ENCODE data around the gene SHH. TPM values are rescaled to one million over a fixed set of nuclear protein-coding genes. Genes with fewer than 3 reads are reported as not detected.
A peak's percentile ranks its signal among the peaks of the same experiment; 100 is the strongest.

SHH gene
- total RNA-seq, 1 donor from 2014 or later: 3.2 TPM

DNA sequence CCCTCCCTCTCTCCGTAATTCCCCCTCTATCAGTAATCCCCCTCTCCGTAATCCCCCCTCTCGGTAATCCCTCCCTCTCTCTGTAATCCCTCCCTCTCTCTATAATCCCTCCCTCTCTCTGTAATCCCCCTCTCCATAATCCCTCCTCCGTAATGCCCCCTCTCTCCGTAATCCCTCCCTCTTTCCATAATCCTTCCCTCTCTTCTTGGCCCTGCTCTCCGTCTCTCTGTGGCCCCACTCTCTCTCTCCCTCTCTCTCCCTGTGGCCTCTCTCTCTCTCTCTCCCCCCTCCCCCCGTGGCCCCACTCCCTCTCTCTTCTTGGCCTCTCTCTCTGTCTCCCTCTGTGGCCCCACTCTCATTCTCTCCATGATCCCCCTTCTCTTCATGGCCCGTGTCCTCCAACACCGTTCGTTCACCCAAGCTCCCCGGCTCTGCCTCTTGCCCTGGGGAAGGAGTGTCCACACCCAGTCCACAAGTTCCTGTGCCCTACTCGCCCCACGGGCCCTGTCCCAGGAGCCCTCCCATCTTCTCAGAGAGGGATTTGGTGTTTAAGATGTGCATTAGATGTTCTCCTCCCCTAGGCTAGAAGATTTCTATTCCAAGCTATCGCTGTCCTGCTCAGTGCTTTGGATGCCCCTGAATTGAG is 19.8 kb downstream of the SHH start:
- DNase-seq: no peak

DNA sequence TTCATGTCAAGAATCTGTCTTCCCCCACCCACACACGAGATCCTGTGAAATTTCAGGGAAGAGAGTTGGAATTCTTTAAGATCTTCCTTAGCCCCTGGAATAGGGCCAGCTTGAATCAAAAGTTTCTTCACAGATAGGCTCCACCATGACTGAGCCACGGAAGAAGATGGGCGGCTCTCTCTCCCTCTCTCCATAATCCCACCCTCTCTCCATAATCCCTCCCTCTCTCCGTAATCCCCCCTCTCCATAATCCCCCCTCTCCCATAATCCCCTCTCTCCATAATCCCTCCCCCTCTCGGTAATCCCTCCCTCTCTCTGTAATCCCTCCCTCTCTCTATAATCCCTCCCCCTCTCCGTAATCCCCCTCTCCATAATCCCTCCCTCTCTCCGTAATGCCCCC is 20.4 kb downstream of the SHH start:
- DNase-seq: no peak

DNA sequence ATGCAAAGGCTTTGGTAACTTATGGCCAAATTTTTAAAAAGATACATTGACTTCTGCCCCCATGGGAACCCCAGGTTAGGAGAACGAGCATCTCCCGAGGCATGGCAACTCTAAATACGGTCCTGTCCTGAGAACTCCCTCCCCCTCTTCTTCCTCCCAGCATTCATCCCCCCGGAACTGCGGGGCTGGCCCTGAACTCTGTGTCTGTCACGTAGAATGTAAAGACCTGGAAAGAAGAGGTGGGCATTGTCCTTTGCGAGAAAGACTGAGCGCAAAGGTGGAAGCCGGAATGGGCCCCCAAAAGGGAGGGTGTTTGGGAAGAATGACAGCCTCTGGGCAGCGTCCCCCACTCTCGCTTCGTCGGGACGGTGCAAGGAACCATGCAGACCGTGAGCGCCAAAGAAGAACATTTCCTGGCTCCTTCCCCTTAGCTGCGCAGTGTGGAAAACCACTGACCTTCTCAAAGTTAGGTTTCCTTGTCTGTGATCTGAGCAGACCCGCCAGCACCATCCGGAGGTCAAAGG is 21.0 kb downstream of the SHH start:
- no peak for DNase-seq

DNA sequence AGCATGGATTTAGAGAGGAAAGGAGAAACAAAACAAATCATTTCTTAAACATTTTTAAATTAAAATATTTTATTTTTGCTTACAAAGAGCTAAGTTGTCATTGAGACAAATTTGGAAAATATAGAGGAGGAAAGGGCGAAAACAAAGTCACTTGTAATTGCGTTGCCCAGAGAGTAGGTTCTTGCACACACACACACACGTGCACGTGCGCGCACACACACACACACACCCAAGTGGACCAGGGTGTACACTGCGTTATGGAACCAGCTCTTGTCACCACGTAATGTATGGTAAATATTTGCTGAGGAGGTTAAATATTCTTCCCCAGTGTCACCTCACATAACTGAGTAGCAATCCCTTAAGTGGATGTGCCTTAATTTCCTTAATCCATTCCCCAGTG is 21.6 kb downstream of the SHH start:
- no peak for DNase-seq

DNA sequence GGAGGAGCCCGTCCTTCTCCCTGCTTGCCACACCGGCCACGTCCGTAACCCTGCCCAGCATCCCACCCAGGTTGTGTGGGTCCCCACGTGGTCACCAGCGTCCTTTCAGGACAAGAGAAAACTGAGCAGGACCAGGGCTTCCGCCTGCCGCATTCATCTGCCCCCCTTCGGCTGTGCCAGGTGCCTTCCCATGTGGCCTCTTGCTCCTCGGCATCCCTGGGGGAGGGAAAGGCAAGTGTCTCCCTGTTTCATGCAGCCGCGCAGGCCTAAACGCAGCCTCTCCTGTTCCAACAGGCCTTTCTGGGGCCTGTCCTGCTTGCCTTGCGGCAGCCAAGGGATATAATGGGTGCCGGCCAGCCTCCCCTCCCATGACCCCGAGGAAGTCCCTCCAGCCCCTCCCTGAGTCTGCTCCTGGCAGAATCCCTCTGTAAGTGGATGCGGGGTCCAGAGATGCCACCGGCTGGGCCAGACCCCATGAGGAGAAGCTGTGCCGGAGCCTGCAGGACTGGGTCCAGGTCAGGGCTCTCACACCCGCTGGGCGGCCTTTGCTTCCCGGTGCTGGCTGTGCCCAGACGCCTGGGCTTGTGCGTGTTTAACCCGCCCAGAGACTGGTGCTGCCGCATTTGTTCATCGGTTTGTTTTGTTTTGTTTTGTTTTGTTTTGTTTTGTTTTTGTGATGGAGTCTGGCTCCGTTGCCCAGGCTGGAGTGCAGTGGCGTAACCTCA is 23.1 kb downstream of the SHH start:
- no peak for DNase-seq

DNA sequence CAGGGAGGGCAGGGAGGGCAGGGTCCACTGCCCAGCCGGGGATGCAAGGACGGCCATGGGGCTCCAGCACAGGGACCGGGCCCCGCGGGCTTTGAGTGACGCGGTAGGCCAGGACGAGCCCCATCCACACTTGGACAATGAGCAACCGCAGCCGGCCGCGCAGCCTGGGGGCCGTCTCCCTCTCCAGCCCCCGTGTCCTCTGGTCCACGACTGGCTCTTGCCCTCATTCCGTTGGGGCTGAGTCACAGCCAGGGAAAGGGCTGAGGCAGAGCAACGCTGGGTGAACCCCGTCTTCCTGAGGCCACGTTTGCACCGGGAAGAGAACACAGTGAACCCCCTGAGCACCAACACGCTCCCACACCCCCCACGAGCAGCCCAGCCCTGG is 23.7 kb downstream of the SHH start:
- no peak for DNase-seq

DNA sequence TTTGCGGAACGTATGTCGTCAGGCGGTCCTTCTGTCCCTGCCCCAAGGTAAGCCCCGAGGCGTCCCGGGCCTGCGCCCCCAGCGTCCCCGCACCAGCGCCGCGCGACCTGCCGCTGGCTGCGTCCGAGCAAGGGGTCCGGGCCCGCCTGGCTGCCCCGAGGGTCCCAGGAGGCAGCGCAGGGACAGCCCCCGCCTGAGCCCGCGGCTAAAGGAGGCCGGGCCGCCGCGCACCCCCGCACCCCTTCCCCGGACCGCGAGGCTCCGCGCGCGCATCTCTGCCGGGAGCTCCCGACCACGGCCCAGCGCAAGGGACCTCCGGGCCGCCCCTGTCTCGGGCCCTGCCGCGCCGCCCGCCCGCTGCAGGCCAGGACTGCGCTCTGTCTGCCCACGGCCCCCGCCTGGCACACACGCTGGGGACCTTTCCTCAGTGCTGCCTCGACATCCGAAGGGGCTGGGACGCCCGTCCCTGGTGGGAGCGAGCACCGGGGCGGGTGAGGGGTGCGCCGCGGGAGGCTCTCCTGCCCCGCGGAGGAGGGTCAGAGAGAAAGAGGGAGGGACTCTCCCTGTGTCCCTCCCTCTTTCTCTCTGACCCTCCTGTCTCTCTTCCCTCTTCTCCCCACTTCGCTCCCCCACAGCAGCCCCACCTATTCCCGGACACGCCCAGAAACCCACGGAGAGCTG is 25.0 kb downstream of the SHH start:
- DNase-seq: no peak

DNA sequence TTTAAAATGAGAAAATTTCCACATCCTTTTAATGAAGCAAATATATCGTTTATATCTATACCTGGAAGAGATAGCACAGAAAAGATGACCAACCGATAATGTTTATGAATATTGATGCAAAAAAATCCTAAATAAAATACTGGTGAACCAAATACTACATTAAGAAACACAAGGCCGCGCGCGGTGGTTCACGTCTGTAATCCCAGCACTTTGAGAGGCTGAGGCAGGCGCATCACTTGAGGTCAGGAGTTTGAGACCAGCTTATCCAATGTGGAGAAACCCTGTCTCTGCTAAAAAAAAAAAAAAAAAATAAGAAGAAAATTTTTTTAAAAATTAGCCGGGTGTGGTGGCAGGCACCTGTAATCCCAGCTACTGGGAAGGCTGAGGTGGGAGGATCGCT is 25.8 kb downstream of the SHH start:
- DNase-seq: no peak

DNA sequence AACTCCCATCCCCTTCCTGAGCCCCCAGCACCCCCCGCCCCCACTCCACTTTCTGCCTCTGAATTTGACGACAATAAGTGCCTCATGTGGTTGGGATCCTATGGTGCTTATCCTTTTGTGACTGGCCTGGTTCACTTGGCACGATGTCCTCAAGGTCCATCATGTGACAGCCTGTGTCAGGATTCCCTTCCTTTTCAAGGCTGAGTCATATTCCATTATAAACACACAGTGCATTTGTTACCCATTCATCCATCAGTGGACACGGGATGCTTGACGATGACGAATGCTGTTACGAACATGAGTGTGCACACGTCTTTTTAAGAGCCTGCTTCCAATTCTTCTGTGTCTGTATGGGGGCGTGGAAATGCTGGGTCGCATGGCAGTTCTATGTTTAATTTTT is 26.7 kb downstream of the SHH start:
- no peak for DNase-seq

DNA sequence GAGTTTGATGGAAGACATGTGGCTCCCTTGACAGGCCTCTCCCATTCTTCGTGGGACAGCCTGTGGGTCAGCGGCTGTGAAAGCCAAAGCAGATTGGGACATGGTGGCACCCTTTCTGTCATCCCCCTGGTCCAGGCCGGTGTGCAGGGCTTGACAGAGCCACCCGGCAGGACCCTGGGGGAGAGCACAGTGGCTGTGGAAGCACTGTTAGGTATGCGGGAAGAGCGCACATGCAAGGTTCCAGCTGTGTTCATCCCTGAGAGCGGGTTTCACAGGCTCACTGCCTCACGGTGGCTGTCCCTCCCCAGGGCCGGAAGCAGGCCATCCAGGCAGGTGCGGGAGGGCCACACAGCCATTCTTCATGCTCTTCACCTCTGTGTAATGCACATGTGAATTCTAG is 29.8 kb downstream of the SHH start:
- DNase-seq: no peak

DNA sequence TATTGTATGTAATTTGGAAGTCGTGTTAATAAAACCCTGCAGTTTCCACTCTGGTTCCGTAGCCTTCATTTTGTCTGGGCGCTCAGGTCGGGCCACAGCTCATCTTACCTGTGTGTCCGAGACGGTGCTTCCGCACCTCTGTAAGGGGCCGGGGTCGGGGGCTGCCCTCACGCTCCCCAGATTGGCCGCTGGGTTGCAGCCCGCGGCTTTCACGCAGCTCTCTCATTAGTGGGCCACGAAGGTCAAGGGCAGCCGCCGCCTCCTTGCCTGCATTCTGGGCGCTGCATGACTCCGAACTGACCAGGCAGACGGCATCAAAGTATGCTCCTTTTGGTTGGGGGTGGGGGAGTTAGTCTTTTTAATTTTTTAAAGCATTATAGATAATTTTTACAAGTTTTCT is 30.8 kb downstream of the SHH start:
- DNase-seq: no peak

DNA sequence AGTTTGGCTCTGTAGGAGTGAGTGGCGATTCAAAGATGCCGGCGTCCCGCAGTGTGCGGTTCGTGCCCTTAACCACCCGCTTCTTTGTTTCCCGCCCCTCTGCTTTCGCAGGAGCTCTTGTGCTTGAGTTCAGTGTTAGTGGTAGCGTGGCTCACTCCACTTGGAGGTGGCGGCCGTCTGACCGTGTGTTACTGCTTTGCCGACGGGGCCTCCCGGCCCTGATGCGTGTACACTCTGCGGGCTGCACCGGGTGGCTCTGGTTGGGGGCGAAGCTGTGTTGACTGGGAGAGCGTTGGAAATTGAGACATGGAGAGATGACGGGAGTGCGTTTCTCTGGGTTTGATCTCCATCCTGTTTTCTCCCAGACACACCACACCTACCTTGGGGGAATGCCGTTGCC is 31.4 kb downstream of the SHH start:
- no peak for DNase-seq

DNA sequence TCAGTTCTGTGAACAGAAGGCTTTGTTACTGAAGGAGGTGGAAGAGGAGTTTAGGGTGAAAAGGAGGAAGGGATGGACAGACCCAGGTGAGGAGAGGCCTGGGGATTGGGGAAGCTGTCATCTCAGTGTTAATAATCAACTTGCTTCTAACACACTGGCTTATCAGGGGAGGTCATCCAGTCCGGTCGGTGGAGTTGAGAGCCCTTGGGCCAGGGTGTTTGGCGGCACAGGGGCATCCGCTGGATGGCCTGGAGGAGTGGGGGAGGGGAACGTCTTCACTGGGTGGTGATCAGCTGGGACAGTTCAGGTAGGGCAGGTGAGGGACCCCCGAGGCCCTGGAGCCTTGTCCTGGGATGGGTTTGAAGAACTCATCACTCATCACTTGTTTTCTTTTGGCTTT is 33.9 kb downstream of the SHH start:
- no peak for DNase-seq

DNA sequence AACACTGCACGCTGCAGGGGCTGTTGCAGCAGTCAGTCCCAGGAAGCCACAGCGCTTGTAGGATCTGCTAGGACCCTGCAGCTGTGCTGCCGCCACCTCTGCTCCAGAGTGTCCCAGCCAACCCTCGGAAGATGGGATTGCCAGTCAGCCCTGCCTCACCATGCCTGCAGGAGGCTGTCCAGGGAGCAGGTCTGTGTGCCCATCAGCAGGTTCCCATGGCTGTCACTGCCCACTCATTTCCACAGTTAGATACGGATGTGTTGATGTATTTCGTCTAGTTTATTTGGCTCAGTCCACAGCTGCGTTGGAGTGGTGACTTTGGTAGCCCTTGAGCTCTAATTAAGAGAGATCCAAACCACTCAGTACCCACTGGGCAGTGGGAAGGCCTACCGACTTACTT is 35.7 kb downstream of the SHH start:
- DNase-seq: no peak

DNA sequence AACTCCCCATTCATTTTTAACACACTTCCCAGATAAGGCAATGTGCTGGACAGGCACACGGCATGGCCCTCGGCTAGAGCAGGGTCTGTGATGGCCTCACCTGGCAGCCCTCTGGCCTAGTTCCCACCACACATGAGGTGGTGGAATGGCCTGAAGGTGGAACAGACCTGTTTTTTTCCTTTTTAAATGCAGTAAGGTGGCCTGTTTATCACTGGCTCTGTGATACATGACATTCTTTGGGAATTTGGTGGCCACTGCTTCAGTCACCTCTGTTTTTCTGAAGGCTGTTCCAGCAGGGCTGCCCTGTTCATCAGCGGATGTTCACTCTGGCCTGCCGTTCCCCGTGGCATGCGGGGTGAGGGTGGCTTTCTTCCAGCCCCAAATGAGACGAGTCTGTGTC is 36.6 kb downstream of the SHH start:
- DNase-seq: no peak

DNA sequence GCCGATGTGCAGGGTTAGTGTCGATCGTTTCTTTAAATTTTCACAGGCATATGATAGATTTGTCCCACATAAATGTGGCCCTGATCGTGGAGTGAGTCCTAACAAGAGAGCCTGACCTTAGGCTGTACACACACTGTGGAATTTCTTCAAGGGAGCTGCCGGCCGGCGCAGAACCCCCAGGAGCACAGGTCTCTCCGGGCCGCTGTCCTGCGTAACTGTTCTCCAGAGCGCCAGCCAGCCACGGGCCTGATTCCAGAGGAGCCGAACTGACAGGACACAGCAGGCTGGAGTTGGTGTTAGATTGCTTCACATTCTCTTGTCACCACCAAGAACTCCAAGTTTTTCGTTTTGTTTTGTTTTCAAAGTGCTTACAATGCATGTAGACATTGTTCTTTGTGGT is 37.3 kb downstream of the SHH start:
- DNase-seq: no peak

DNA sequence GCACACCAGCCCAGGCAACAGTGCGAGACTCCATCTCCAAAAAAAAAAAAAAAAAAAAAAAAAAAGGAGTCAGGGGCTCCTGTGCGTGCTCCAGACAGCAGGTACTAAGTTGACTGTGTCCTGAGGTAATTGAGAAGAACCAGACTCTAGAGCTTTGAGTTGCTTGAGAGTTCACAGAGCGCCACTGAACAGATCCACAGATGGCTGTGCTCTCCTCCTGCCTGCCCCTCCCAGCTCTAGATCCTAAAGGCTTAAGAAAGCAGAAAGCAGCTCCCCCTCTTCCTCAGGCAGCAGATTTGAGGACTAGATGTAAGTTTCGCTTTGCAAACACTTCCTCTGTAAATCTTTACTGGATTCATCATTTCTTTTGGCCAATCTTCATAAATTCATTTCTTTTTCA is 38.7 kb downstream of the SHH start:
- no peak for DNase-seq

DNA sequence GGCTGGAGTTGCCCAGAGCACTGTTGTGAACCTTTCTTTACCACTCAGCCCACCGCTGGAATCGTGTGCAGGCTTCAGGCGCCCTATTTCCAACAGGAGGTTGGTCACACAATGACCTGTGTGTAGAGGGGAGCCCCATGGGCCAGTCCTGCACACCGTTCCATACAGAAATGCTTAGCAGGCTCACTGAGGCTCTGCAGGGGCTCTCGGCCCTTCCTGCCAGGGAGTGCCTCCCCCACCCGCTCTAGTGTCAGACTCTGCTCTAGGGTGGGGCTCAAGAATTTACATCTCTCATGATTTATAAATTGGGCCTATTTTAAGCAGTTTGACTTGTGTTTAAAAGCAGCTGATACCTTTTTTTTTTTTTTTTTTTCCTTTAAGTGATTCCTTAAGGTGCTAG is 42.0 kb downstream of the SHH start:
- no peak for DNase-seq

DNA sequence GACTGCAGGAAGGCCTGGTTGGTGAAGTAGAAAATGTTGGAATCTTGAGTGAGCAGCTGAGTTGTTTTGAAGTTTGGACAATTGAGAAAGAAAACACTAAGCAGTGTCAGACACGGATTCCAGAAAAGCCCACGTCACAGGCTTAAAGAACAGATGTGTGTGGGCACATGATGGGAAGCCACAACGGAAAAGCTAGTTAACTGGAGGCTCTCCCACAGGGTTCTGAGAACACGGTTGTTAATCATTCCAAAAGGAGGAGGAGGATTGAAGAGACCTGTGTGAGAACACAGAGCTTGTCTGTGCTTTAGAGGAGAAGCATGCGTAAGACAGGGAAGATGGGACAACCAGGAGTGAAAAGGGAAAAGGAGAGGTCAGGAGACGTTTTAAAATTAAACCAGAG is 42.6 kb downstream of the SHH start:
- DNase-seq: peak; percentile 43

DNA sequence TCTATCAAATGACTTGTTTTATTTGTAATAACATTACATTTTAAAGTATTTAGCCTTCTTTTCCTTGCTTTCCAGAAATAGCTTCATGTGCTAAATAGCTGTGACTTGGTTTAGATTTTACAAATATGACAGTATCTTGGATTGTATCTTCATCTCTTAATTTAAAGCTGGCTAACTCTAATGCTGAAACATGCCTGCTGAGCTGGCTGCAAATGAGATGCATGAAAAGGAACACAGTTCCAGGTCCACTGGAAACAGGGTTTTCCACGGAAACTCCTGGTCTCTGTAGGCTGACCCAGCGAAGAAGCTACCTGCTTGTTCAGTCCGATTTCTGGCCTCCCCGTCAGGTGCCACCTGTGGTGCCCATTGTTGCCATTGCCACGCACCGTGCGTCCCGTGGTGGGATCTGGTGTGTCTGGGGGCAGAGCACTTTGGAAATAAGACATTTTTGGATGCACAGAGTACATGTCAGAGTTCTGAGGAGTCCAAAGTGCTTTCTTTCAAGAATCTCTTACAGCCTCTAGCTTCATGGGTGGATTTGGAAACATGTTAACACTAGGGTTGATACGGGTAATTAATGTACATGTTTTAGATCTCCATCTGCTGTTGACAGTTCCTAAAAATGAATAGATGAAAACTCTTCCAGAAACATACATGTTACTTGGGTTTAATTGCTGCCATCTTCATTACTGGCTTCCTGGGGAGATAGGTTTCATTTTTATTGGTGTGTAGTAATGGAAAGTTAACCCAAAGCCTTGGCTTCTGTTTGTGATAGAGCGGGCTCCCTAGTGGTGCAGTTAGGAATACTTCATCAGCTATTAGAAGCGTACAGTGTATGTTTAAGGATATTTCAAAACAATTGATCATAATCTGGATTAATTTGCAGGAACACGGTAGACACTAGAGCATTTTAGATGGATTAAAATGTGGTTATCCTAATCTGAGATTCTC is 45.0 kb downstream of the SHH start:
- no peak for DNase-seq

DNA sequence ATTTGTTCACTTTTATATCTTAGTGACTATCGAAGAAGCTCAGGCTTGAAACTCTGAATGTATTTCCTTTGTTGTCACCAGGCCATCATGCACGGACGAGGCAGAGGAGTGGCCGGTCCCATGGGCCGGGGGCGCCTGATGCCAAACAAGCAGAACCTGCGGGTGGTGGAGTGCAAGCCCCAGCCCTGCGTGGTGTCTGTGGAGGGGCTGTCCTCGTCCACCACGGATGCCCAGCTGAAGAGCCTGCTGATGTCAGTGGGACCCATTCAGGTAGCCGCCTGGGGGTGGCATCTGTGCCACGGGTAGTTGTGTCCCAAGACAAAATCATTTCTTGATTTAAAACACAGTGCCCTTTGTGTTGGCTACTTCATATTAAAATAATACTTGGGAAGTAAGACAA is 45.9 kb downstream of the SHH start:
- no peak for DNase-seq

DNA sequence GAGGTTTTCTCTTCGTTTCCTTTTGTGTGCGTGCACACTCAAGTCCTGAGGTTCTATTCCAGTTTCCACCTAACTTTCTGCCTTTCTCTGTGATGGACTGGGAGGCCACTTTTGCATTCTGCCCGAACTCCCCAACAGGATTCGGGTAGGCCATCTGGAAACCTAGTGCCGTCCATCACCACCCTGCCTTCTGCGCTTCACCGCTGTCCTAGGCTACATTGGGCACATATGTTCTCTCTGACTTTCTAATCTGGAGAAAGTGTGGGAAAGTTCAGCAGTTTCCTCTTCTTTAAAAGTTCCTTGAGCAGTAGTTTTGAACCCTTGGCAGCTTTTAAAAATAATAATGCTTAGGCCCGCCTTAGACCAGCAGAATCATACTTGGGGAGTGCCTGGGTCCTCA is 46.8 kb downstream of the SHH start:
- DNase-seq: no peak

DNA sequence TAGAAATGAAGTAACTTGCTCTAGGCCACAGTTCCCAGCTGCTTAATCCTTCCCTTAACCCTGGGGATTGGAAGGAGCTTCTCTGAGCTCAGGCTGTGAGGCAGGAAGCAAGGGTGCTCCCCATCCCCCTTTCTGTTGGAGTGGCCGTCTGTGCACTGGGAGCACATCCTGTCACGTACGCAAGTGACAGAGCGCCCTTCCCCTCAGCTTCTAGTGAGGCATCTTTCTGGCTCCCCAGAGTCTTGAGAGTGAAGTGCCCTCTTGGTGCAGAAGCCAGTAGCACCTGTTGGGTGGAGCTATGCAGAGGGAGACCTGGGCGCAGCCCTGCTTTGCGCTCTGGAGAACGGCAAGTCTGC is 47.8 kb downstream of the SHH start:
- no peak for DNase-seq

Data from skin of body (tissue), 2 donors.